Left cardiac atrium (tissue), 4 donors: ENCODE data around the gene ZFC3H1. TPM values are rescaled to one million over a fixed set of nuclear protein-coding genes. Genes with fewer than 3 reads are reported as not detected.
"Not testable (repeated sequence)": the region's sequence is repeated elsewhere in the genome, so short reads cannot be mapped to it uniquely, and the experiment has no call there.

Source experiments
- ATAC-seq, 2 donors: fragments of 200-7000 bp; cut with Tn5 transposase; one replicate each; pipeline ENCODE4 v1.9.1; 2020; ENCODE audit warnings: mild to moderate bottlenecking in 2 of 2, moderate library complexity in 2 of 2
- DNase-seq: peaks from one replicate; pipeline ENCODE4 v3.0.0-alpha.2; 2020
- intact Hi-C, 2 donors: fragments of 100-400 bp; cut with DNase I; formaldehyde crosslinking; loops; one replicate each; pipeline versions ENCODE4 v1.14.1 to v1.15.1; 2022 to 2023
- long read RNA-seq: library from polyadenylated mRNA; unstranded; transcript quantifications from one replicate; pipeline ENCODE4 v2.0.0, GENCODE V29; 2021
- total RNA-seq, 2 donors: library from RNA; stranded (reverse); fragmentation: NEBNext Ultra II Directional; extraction: Animal tissue kit (Norgen Biotek cat#: 25700); gene quantifications; one replicate each; pipeline ENCODE4 v1.2.1, GENCODE V29; 2021
- donor health status: DM: no; HTN: yes; CAD: no.
- donor health status: DM: no; HTN: yes; CAD: no; lungs with severe emphysema.
- donor health status: DM: yes; HTN: yes; CAD: no.
- donor health status: Dilated cardiomyopathy.

The ZFC3H1 gene
- 10 to 100 TPM; 19.4 to 24.5 TPM for total RNA-seq
- long read RNA-seq, partial matches to known transcripts, result 9 of 12 reads
- long read RNA-seq, other reads (novel, unspliced or antisense), result 0 of 12 reads

- intact Hi-C loops, result loop anchor here in 1 of 2 donors (1.0 to 10.0 kb wide), 2 partner anchors 23 to 91 kb away; partner anchors contain the start of genes RAB21 and TMEM19
- DNase-seq (peak; percentile 93), ATAC-seq (peak; percentile 94 to 96)
Measured at GRCh38 chr12:71663561-71664410, at the start of gene ZFC3H1, which contains the start of gene THAP2. ZFC3H1 (minus strand) TSS chr12:71663848; CDS start chr12:71663610, 238 bp downstream. THAP2 (plus strand) TSS chr12:71664301; CDS start chr12:71664510, 209 bp downstream.

GRCh38 chr12:71710276-71711125, 46.9 kb upstream of the ZFC3H1 start:
- intact Hi-C loops, result no loop called here
- ATAC-seq (peak in 1 of 2 donors; percentile 69), DNase-seq (no peak)

GRCh38 chr12:71708658-71709057, 45.0 kb upstream of the ZFC3H1 start:
- no peak for DNase-seq
- intact Hi-C loops, result no loop called here
- ATAC-seq, result no peak

- ATAC-seq (no peak), DNase-seq (no peak)
- intact Hi-C loops, result no loop called here
Measured at GRCh38 chr12:71704920-71705319, 41.3 kb upstream of the ZFC3H1 start.

GRCh38 chr12:71703206-71703605, 39.6 kb upstream of the ZFC3H1 start:
- intact Hi-C loops, result no loop called here
- DNase-seq, result no peak
- ATAC-seq, result no peak

- intact Hi-C loops, result no loop called here
Measured at GRCh38 chr12:71702590-71702989, 38.9 kb upstream of the ZFC3H1 start.

GRCh38 chr12:71702181-71702580, 38.5 kb upstream of the ZFC3H1 start:
- intact Hi-C loops, DNase-seq, ATAC-seq: not testable (repeated sequence)

More at GRCh38 chr12:71702590-71702989, 38.9 kb upstream of the ZFC3H1 start:
- DNase-seq (no peak), ATAC-seq (no peak)

- intact Hi-C loops, result loop anchor here in 1 of 2 donors (10.0 kb wide), 1 partner anchor 49 kb away; no protein-coding TSS in a partner anchor
- no peak for ATAC-seq
- no peak for DNase-seq
Measured at GRCh38 chr12:71695782-71696181, 32.1 kb upstream of the ZFC3H1 start.

- peak; percentile 76 to 88 for ATAC-seq
Measured at GRCh38 chr12:71694099-71694820, 30.6 kb upstream of the ZFC3H1 start.

GRCh38 chr12:71693651-71694050, 30.0 kb upstream of the ZFC3H1 start:
- DNase-seq, ATAC-seq: not testable (repeated sequence)
- intact Hi-C loops, result loop anchor here in 1 of 2 donors (10.0 kb wide), 1 partner anchor 51 kb away; no protein-coding TSS in a partner anchor

More at GRCh38 chr12:71694099-71694820, 30.6 kb upstream of the ZFC3H1 start:
- intact Hi-C loops, result loop anchor here in 1 of 2 donors (10.0 kb wide), 1 partner anchor 51 kb away; no protein-coding TSS in a partner anchor
- DNase-seq, result no peak

GRCh38 chr12:71693126-71693525, 29.5 kb upstream of the ZFC3H1 start:
- intact Hi-C loops, result loop anchor here in 1 of 2 donors (10.0 kb wide), 1 partner anchor 52 kb away; no protein-coding TSS in a partner anchor
- DNase-seq (no peak), ATAC-seq (no peak)

GRCh38 chr12:71691504-71692129, 28.0 kb upstream of the ZFC3H1 start:
- no peak for ATAC-seq
- DNase-seq, result no peak
- intact Hi-C loops, result loop anchor here in 1 of 2 donors (10.0 kb wide), 1 partner anchor 53 kb away; no protein-coding TSS in a partner anchor

GRCh38 chr12:71688961-71689570, 25.4 kb upstream of the ZFC3H1 start:
- no peak for ATAC-seq
- no peak for DNase-seq
- intact Hi-C loops, result no loop called here

- ATAC-seq, intact Hi-C loops, DNase-seq: not testable (repeated sequence)
Measured at GRCh38 chr12:71687172-71687571, 23.5 kb upstream of the ZFC3H1 start.

- ATAC-seq, result no peak
- DNase-seq, result no peak
- intact Hi-C loops, result loop anchor here in 1 of 2 donors (1.0 kb wide), 1 partner anchor 23 kb away; the partner anchor contains the start of gene ZFC3H1
Measured at GRCh38 chr12:71686658-71687025, 23.0 kb upstream of the ZFC3H1 start.

- peak; percentile 94 for DNase-seq
- peak; percentile 99 for ATAC-seq
- intact Hi-C loops, result loop anchor here in 1 of 2 donors (1.0 kb wide), 1 partner anchor 23 kb away; the partner anchor contains the start of gene ZFC3H1
Measured at GRCh38 chr12:71685914-71686657, 22.4 kb upstream of the ZFC3H1 start, which contains the start of gene TMEM19. TMEM19 (plus strand) TSS chr12:71686082; CDS start chr12:71686681, 599 bp downstream.
